Esophagus squamous epithelium (tissue), 5 donors: Measurements from ENCODE around the gene MAN1C1. TPM values are rescaled to one million over a fixed set of nuclear protein-coding genes. Genes with fewer than 3 reads are reported as not detected.

Experiments used
- DNase-seq: peaks from one replicate; lab custom pipeline; 2025; lab: John Stamatoyannopoulos, UW
- H3K27ac ChIP-seq, 4 donors: fragments of 200-600 bp; sonication (generic); one replicate each; pipeline ENCODE4 v1.5.1; 2016 to 2019; ENCODE audit warnings: mild to moderate bottlenecking in 1 of 4
- H3K27me3 ChIP-seq, 4 donors: fragments of 200-600 bp; sonication (generic); 1 replicate in 3 of 4; 2 replicates in 1 of 4; pipeline versions ENCODE4 v1.5.1 to v1.6.0; 2017 to 2021; ENCODE audit warnings: antibody characterized with exemption in 1 of 4
- H3K36me3 ChIP-seq, 3 donors: fragments of 200-600 bp; sonication (generic); one replicate each; pipeline ENCODE4 v1.5.1; 2016 to 2019
- H3K4me1 ChIP-seq, 3 donors: fragments of 200-600 bp; sonication (generic); one replicate each; pipeline ENCODE4 v1.5.1; 2017 to 2019
- H3K4me3 ChIP-seq, 4 donors: fragments of 200-600 bp; sonication (generic); 1 replicate in 3 of 4; 2 replicates in 1 of 4; pipeline ENCODE4 v1.5.1; 2016 to 2019; ENCODE audit warnings: mild to moderate bottlenecking in 2 of 4, moderate library complexity in 1 of 4
- H3K9me3 ChIP-seq, 3 donors: fragments of 200-600 bp; sonication (generic); one replicate each; pipeline ENCODE4 v1.5.1; 2016 to 2019
- CTCF ChIP-seq, 6 experiments: fragments of 450-650 bp in 4 of 6; fragments of 200-600 bp in 2 of 6; sonication (generic) in 2 of 6; IDR thresholded peaks; one replicate each; pipeline ENCODE4 v1.5.1; 2016 to 2019; ENCODE audit warnings: antibody characterized with exemption in 6 of 6, mild to moderate bottlenecking in 4 of 6, moderate library complexity in 4 of 6
- POLR2A ChIP-seq, 4 donors: fragments of 450-650 bp; IDR thresholded peaks; one replicate each; pipeline ENCODE4 v1.6.1; 2017; ENCODE audit warnings: antibody characterized with exemption in 4 of 4, mild to moderate bottlenecking in 4 of 4, moderate library complexity in 3 of 4
- WGBS, 2 donors: methylation state at CpG; one replicate each; pipeline ENCODE4 v1.1.5; 2018; 5-methylcytosine and 5-hydroxymethylcytosine counted together
- intact Hi-C: fragments of 100-400 bp; cut with DNase I; formaldehyde crosslinking; loops from one replicate; pipeline ENCODE4 v1.15.0; 2022
- total RNA-seq, 4 donors: library from RNA; depleted of rRNA; stranded (reverse); fragments of >200 nt; gene quantifications; one replicate each; pipeline ENCODE4 v1.1.0, GENCODE V29; 2016
- donor health status: DM: yes; HTN: yes; CAD: no.

The MAN1C1 gene
- total RNA-seq, 4 donors from 2014 or later, result 0.91 to 7.4 (median 3.8) TPM

- WGBS, 2 donors, result 80 to 93% methylated on average over 5 to 10 of the region's 10 CpGs
- Histone ChIP-seq H3K4me1 (peaks cover 0 to 22% (median 6%) of the 10 kb centered on the region in 3 donors), H3K9me3 (no peaks in the 10 kb centered on the region), H3K27ac (no peak overlapping the region), H3K4me3 (no peak overlapping the region), H3K36me3 (peaks cover 0 to 13% (median 0%) of the 10 kb centered on the region in 3 donors), H3K27me3 (no peaks in the 10 kb centered on the region)
- DNase-seq, result no peak
- TF ChIP-seq POLR2A (IDR thresholded peaks at IDR 0.05), result no peak
- intact Hi-C loops, result no loop called here
These were observed 146.9 kb downstream of the MAN1C1 start for GRCh38 chr1:25763493-25763892.

- DNase-seq, result no peak
- intact Hi-C loops, result no loop called here
- TF ChIP-seq POLR2A (IDR thresholded peaks at IDR 0.05) (no peak), CTCF (IDR thresholded peaks at IDR 0.05) (no peak)
- H3K27me3 ChIP-seq, result no peaks in the 10 kb centered on the region
- peaks cover 0 to 8% (median 0%) of the 10 kb centered on the region in 3 donors for H3K36me3 ChIP-seq
- WGBS, 2 donors, result 34 to 38% methylated on average over 7 to 8 of the region's 8 CpGs
- no peaks in the 10 kb centered on the region for H3K9me3 ChIP-seq
- no peak overlapping the region for H3K4me3 ChIP-seq
- peak overlapping the region; percentile 6 to 67 (median 40) for H3K27ac ChIP-seq
- H3K4me1 ChIP-seq, result peaks cover 0 to 32% (median 10%) of the 10 kb centered on the region in 3 donors
These were observed 148.7 kb downstream of the MAN1C1 start for GRCh38 chr1:25765136-25765922.

- Histone ChIP-seq H3K4me1 (peaks cover 0 to 39% (median 15%) of the 10 kb centered on the region in 3 donors), H3K9me3 (no peaks in the 10 kb centered on the region), H3K27ac (peak overlapping the region; percentile 30 to 67 (median 49)), H3K4me3 (no peak overlapping the region), H3K36me3 (peaks cover 0 to 8% (median 0%) of the 10 kb centered on the region in 3 donors), H3K27me3 (no peaks in the 10 kb centered on the region)
- WGBS, 2 donors, result 23 to 33% methylated on average over 12 to 13 of the region's 13 CpGs
- intact Hi-C loops, result no loop called here
- DNase-seq, result no peak
- TF ChIP-seq POLR2A (IDR thresholded peaks at IDR 0.05), result no peak
- TF ChIP-seq CTCF (IDR thresholded peaks at IDR 0.05), result no peak
These were observed 149.5 kb downstream of the MAN1C1 start for GRCh38 chr1:25765923-25766589.

GRCh38 chr1:25766721-25767436 lies 150.3 kb downstream of the MAN1C1 start:
- no peaks in the 10 kb centered on the region for H3K27me3 ChIP-seq
- TF ChIP-seq POLR2A (IDR thresholded peaks at IDR 0.05) (no peak), CTCF (IDR thresholded peaks at IDR 0.05) (no peak)
- H3K27ac ChIP-seq, result peak overlapping the region; percentile 30 to 67 (median 49)
- H3K4me1 ChIP-seq, result peaks cover 0 to 48% (median 21%) of the 10 kb centered on the region in 3 donors
- no peak overlapping the region for H3K4me3 ChIP-seq
- intact Hi-C loops, result no loop called here
- no peaks in the 10 kb centered on the region for H3K9me3 ChIP-seq
- no peak for DNase-seq
- WGBS, 2 donors, result 48 to 60% methylated on average over 4 to 9 of the region's 13 CpGs
- H3K36me3 ChIP-seq, result peaks cover 0 to 11% (median 0%) of the 10 kb centered on the region in 3 donors

- no peak for TF ChIP-seq POLR2A (IDR thresholded peaks at IDR 0.05)
- TF ChIP-seq CTCF (IDR thresholded peaks at IDR 0.05), result no peak
- H3K27ac ChIP-seq, result no peak overlapping the region
- no peak for DNase-seq
- intact Hi-C loops, result no loop called here
- H3K36me3 ChIP-seq, result peaks cover 0 to 17% (median 0%) of the 10 kb centered on the region in 3 donors
- peaks cover 0 to 51% (median 21%) of the 10 kb centered on the region in 3 donors for H3K4me1 ChIP-seq
- H3K27me3 ChIP-seq, result no peaks in the 10 kb centered on the region
- no peak overlapping the region for H3K4me3 ChIP-seq
- H3K9me3 ChIP-seq, result no peaks in the 10 kb centered on the region
These were observed 150.8 kb downstream of the MAN1C1 start for GRCh38 chr1:25767437-25767770.
